OCI-M1 (cell line): ENCODE measurements around the gene LHB.

Experiments used
- DNase-seq: peaks from one replicate; lab custom pipeline; 2025; lab: John Stamatoyannopoulos, UW

The LHB gene

DNA sequence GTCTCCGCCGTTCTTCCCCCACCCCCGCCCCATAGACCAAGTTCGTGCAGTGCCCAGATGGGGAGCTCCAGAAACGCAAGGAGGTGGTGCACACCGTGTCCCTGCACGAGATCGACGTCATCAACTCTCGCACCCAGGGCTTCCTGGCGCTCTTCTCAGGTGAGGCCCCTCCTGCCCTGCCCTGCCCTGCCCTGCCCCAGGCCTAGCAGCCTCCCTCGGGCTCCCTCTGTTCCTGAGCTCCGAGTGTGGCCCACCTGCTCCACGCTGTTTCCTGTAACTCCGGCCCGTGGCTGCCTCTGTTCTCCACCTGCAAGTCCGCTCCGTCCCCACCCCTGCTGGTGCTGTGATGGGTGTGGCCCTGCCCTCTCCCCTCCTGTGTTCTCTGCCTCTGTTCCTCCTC, 6.4 kb downstream of the LHB start:
- no peak for DNase-seq

DNA sequence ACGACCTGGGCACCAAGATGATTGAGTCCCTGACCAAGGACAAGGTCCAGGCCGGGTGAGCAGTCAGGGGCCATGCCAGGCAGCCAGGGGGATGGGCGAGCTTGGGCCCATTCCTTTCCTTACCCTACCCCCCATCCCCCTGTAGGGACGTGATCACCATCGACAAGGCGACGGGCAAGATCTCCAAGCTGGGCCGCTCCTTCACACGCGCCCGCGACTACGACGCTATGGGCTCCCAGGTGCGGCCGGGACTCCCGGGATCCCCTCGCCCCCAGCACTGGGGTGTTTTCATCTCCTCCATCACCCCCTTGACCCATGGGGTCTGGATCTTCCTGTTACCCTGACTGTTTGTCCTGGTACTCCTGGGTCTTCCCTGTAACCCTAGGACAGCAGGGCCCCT, 7.1 kb downstream of the LHB start:
- DNase-seq = no peak

DNA sequence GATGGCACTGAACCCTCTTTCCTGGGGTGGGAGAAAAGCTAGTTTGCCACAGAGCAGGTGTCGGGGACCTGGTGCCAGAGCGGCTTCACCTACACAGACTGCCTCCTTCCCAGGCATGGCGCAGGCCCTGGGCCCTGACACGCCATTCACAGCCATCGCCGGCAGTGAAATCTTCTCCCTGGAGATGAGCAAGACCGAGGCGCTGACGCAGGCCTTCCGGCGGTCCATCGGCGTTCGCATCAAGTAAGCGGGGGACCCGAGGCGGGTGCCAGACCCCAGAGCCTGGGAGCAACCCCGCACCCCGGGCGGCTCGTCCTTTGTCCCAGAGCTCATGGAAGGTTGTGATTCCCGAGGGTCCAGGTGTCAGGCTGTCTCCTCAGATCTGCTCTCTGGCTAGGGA, 10.0 kb downstream of the LHB start:
- DNase-seq = no peak

DNA sequence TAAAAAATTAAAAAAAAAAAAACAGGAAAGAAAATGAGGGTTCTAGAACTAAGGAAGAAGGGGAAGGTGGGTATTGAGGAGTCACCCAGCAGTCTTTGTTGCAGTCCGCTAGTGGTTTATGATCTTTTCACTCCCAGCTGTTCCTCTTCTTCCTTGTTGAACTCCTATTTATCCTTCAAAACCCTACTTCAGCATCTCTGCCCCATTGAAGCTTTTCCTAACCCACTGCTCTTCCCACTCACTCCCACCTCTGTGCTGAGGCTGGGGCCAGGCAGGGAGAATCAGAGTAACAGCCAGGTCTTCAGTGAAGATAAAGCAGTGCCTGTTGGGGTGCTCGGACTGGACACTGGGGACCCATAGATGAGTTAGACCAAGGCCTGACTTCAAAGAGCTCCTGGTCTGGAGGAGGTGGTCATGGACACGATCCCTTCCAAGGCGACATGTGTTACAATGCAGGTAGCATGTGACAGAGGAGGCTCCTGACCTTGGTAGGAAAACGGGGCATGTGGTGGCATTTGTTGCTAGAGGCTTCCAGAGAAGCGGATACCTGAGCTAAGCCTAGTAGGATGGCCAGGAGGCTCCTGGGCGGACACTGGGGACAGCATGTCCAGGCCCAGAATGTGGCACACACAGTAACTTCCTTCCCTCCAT, 11.8 kb downstream of the LHB start:
- DNase-seq = no peak

DNA sequence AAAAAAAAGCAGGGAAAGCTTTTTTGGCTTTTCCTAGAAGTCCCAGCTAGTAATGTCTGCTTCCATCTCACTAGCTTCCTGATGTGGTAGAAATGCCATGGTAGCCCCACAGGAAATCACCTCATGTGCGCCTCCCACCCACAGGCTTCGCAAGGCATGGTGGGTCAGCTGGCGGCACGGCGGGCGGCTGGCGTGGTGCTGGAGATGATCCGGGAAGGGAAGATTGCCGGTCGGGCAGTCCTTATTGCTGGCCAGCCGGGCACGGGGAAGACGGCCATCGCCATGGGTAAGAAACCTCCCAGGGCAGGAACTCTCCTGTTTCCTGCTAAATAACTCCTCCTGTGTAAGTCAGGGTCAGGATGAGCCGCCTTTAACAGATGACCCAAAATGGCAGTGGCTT, 12.8 kb downstream of the LHB start:
- DNase-seq = no peak

DNA sequence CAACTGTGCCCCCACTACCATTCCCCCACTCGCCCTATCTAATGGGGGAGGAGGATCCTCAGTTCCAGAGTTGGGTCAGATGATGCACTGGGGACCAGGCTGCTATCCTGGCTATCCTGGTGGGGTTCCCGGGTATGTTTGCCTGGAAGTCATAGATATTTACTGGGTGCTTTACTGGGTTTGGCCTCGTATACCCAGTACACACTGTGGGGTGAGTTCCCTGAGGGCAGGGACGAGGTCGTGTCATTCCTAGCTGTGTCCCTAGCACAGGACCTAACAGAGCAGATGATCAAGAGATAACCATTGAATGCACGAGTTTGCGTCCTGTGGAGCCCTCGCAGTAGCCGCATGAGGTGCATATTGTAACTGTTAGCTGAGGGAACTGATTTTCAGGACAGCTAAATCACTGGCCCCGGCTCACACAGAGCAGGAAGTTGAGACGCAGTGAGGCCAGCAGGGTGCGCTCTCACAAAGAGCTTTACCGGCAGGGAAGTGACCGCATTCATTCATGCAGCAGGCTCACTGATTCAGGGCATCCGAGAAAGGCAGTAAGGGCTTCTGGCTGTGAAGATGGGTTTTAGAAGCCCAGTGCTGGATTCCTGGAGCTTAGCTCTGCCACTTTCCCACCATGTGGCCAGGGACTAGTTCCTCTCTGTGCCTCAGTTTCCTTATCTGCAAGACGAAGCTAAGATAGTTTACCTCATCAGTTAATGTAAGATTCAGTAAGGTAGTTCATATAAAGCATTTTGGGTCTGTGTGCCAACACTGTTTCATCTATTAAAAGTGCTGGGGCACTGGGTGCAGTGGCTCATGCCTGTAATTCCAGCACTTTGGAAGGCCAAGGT, 17.2 kb downstream of the LHB start:
- DNase-seq = peak; percentile 69

DNA sequence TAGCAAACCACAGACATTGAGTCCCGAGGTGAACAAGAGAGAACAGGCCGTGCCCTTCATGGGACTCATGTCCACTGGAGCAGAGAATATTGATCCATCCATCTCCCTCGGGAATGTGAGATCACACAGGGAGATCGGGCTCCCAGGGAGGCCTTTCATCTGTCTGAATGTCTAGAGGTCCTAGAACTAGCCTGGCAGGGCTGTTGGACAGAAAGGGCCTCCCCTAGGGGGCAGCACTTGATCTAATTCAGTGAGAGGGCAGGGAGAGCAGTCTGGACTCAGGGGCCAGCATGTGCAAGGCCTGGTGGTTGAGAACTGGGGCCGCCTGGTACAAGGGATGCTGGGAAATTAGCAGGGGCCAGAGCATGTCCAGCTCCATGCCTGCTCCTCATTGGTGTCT, 18.9 kb downstream of the LHB start:
- DNase-seq = peak; percentile 83

DNA sequence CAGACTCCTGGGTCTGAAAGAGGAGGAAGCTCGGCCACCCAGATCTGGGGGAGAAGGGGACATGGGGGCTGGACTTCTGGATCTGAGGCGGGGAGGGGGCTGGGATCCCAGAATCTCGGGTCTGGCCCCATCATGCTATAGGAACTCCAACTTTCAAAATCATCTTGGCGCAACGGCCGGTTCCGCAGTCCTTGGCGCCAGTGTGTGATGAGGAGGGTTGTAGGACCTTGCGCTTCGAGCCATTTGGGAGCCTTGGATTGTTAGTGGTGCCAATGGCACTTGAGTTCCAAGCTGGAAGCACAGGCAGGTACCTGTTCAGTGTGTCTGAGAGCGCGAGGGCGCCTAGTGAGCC, 22.9 kb downstream of the LHB start:
- DNase-seq = no peak

DNA sequence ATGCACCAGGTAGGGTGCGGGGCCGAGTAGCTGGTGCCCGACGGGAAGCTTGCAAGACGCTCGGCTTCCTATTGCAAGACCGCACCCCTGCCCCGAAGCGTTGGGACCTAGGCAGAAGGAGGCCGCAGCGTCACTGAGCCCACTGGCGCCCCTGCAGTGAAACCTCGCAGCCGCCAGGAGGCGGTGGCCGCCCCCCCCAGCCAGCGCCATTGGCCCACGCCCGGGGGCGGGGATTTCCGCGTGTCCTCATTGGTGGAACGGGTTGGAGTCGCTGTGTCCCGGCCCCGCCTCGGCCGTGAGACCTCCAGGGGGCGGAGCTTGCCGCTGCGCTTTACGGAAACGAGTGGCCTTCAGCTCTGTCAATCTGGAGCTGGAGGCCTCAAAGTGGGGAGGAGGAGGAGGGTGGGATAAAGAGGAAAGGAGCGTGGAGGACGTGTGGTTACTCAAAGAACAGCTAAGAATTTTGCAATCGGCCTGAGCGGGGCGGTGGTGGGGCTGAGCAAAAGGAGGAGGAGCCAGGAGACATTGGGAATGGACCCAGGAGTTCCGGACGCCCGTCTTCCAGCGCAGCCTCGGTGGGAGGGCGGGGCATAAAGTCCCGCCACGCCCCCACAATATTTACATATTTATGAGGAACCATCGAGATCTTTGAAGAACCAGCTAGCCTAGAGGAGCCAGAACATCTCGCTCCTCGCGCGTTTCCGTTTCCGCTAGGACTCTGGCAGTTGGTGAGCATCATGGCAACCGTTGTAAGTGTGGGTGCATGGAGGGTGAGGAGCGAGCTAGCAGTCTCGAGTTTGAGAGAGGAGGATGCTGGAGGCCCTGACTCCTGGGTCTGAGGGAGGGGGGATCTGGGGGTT, 23.5 kb downstream of the LHB start, which contains the start of the genes GYS1 and RUVBL2:
GYS1 (minus strand) TSS at position 135 of the 860 bp plus-strand sequence. CDS start 197 bp downstream, outside the sequence.
RUVBL2 (plus strand) TSS at position 713 of the 860 bp plus-strand sequence; CDS start at position 738, 25 bp downstream.
- DNase-seq = peak; percentile 100

DNA sequence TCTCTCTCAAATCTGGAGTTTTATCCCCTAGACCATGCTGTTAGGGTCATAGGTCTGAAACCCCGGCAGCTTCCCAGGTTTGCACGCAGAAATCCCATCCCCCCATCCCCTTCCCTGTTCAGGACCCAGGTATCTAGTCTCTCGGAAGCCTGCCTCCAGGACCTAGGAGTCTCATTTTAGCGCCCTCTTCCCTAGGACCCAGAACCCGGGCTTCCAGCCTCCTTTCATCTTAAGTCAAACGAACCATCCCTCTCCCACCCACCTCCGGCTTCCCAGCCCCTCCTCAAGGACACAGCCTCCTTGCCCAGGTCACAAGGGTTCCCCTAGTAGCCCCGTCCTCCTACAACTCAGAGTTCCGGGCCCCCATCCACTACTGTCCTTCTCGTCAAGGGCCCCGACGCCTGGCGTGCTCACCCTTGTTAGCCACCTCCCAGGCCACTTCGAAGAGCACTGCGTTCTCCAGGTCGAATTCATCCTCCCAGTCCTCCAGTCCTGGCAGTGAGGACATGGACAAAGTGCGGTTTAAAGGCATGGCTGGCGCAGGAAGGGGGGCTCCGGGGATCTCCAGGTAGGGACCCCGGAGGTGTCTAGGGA, 24.2 kb downstream of the LHB start:
- DNase-seq = peak; percentile 70

DNA sequence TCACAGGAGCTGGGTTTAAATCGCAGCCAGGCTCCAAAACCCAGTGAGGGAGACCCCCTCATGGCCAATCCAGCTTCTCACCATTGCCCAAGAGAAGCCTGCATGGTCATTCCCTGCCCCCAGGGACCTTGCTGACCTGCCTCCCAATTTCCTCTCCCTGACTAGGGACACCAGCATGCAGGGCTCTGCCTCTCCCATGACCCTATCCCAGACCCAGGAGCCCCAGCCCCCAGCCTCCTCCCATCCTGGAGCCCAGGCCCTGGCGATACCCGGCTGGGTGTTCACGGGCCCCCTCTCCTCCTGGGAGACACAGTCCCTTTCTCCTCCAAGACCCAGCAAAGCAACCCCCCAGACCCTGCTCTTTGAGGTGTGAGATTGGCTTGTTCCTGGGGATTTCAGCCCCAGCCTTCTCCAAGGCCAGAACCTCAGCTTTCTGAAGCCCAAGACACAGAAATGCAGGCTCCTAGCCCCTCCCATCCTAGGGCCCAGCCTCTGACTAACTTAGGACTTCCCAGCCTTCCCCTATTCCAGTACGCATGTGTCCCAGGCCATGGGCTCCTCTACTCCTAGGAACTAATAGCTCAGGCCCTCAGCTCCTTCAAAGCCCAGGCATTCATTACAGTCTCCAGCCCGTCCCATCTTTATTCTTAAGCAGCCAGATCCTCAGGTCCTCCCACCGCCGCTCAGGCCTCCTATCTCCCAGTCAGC, 24.9 kb downstream of the LHB start:
- peak; percentile 58 for DNase-seq

DNA sequence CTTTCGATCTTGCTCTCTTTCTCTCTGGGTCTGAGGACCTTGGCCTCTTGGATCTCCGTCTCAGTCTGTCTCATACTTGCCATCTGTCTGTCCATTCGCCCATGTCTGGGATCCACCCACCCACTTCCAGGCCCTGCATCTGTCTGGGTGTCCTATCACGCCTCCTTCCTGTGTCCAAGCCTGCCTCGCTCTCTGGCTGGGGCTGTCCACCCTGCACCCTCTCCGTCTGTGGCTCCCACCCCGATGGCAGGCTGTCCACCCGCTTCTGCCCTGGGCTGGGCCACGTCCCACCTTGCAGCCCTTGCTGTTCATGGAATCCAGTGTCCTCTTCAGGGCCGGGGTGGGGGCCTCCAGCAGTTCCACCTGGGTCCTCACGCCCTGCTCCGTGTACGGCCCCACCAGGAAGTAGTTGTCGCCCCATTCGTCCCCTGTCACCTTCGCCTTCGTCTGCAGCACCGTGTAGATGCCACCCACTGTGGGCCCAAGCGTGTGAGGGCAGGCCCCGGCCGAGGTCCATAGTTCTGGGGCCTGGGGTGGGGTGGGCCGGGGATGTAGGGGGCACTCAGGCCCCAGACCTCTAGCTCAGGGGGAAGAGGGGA, 25.8 kb downstream of the LHB start:
- no peak for DNase-seq

DNA sequence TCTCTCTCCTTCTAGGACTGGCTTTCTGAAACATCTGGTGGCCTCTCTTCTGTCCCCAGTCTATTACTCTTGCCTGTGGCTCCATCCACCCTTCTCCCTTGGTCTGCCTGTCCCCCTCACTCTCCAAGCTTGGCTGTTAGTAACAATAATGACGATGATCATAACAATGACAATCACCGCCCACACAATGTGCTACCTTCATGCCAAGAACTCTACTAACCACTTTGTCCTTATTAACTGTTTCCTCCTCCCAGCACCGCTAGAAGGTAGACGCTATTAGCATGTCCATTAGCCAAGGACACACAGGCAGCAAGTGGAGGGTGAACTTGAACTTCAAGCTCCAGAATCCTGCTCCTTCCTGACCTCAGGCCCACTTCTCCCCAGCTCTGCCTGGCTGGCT, 26.5 kb downstream of the LHB start:
- no peak for DNase-seq

DNA sequence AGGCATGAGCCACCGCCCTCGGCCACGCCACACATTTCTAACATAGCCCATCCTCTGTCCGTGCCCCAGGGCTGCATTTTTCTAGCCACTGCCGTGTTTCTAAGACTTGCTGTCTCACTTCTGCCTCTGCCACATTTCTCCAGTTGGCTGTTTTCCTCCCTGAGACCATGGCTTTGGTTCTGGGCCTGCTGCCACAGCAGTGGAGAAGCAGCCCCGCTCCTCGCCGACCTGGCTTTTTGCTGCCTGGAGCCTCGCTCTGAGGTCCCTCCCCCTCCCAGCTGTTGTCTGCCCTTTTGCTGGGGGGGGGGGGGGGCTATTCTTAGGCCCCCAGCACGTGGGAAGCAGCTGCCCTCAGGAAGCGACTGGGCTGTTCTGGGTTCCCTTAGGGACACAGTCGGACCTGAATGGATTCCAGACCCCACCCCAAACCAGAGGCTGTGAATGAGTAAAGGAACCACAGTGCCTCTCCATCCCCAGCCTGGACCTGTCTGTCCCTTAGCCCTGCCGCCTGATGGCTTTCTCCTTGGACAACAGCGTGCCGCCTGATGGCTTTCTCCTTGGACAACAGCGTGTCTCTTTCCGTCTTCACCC, 27.1 kb downstream of the LHB start:
- no peak for DNase-seq

DNA sequence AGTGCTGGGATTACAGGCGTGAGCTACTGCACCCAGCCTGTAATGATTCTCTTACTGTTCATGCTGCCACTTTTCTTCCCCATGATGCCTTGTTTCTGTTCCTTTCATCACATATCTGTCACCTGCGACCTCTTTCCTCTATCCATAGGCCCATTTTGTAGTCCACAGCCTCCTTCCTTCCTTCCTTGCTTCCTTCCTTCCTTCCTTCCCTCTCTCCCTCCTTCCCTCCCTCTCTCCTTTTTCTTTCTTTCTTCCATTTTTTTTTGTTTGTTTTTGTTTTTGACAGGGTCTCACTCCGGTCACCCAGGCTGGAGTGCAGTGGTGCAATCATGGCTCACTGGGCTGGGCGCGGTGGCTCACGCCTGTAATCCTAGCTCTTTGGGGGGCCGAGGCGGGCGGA, 28.0 kb downstream of the LHB start:
- no peak for DNase-seq

DNA sequence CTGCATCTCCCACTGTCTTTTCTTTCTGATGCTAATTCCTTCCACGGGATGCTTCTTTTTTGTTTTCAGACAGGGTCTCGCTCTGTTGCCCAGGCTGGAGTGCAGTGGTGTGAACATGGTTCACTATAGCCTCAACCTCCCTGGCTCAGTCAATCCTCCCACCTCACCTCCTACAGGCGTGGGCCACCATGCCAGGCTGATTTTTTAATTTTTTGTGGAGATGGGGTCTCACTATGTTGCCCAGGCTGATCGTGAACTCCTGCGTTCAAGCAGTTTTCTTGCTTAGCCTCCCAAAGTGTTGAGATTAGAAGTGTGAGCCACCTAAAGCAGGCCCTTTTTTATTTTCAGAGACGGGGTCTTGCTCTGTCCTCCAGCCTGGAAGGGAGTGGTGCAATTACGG, 28.6 kb downstream of the LHB start:
- DNase-seq = no peak

DNA sequence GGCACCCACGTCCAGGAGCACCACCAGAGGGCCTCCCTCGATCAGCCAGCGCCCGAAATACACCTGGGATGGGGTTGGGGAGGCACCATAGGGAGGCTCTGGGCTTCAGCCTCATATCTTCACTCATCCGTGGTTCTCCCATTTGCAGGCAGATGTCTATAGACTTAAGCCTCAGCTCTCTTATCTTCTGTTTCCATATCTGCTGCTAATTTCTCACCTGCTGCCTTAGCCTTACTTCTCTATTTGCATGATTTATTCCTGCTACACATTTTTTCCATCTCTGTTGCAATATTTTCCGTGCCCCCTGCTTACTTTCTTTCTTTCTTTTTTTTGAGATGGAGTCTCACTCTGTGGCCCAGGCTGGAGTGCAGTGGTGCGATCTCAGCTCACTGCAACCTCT, 29.6 kb downstream of the LHB start:
- DNase-seq = no peak

DNA sequence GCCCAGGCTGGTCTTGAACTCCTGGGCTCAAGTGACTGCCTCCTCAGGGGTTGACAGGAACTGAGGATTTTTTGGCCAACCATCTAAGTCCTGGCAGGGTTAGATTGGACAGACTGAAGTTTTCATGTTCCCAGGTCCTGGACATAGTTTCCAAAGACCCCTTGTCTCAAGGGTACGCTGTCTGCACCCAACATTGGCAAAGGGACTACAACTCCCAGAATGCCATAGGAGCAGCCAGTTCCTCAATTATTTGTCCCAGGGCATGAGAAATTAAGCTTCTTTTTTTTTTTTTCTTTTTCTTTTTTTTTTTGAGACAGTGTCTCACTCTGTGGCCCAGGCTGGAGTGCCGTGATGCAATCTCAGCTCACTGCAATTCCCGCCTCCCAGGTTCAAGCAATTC, 30.7 kb downstream of the LHB start:
- no peak for DNase-seq

DNA sequence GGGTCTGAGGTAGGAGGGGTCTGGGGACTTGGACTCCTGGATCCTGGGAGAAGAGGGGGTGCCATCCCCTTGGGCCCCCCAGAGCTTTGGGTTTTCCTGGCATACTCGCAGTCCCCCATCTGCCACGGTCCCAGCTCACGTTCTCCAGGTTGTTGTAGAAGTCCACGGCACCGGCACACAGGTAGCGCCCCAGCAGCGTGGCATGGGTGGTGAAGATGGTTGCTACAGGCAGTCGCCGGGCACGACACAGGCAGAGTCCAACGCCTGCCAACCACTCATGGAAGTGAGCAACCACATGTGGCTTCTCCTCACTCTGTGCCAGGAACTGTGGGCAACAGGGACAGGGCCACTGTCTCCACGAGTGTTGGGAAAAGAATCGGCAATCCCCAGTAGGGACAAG, 31.2 kb downstream of the LHB start:
- no peak for DNase-seq

DNA sequence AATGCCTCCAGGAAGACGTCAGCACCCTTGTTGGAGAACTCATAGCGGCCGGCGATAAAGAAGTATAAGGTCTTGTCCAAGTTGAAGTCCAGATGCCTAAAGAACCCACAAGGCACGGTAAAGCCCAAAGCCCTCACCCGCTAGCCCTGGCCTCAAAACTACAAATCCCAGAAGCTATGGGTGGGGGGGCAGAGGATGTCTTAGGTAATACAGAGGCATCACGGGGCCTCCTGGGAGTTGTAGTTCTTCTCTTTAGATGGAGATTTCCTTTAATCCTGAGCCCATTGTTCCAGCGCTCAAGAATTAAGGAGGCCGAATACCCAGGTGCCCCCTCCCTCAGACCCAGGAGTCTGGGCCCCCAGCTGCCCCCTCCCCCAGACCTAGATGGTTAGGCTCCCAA, 34.6 kb downstream of the LHB start:
- no peak for DNase-seq

DNA sequence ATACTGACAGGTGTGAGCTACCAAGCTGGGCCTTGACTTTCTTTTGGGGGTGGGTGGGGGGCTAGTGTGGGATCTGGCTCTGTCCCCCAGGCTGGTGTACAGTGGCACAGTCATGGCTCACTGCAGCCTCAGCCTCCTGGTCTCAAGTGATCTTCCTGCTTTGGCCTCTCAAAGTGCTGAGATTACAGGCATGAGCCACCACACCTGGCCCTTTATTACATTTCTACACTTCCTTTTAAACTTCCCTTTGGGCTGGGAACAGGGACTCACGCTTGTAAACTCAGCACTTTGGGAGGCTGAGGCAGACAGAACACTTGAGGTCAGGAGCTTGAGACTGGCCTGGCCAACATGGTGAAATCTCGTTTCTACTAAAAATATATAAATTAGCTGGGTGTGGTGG, 39.8 kb downstream of the LHB start:
- DNase-seq = no peak
